GM23338 (cell line): ENCODE measurements around the gene ZNF224. TPM values are rescaled to one million over a fixed set of nuclear protein-coding genes. Genes with fewer than 3 reads are reported as not detected.

Experiments
- ATAC-seq: fragments of 200-7000 bp; cut with Tn5 transposase; 3 replicates; pipeline ENCODE4 v1.9.1; 2020
- DNase-seq: peaks from one replicate; pipeline ENCODE4 v3.0.0-alpha.2; 2015; ENCODE audit warnings: low spot score
- H2AFZ ChIP-seq: fragments of 200-600 bp; sonication (generic); 2 replicates; pipeline ENCODE4 v1.8.0; 2016; ENCODE audit warnings: antibody characterized with exemption, mild to moderate bottlenecking, moderate library complexity
- H3F3A ChIP-seq: fragments of 200-600 bp; sonication (generic); replicated peaks from 2 replicates; pipeline ENCODE4 v1.8.0; 2017; ENCODE audit warnings: antibody characterized with exemption, mixed run types, low read depth
- H3K27ac ChIP-seq: fragments of 200-600 bp; sonication (generic); 2 replicates; pipeline ENCODE4 v1.6.1; 2016; ENCODE audit warnings: low read depth
- H3K27me3 ChIP-seq: fragments of 200-600 bp; sonication (generic); 2 replicates; pipeline ENCODE4 v1.8.0; 2016; ENCODE audit warnings: mild to moderate bottlenecking, mixed run types, moderate library complexity; ENCODE audit not compliant: insufficient read depth
- H3K36me3 ChIP-seq: fragments of 200-600 bp; sonication (generic); 2 replicates; pipeline ENCODE4 v1.8.0; 2016; ENCODE audit warnings: mild to moderate bottlenecking; ENCODE audit not compliant: insufficient read depth
- H3K4me1 ChIP-seq: fragments of 200-600 bp; sonication (generic); 2 replicates; pipeline ENCODE4 v1.8.0; 2016; ENCODE audit warnings: mild to moderate bottlenecking, moderate library complexity; ENCODE audit not compliant: insufficient read depth
- H3K4me2 ChIP-seq: fragments of 200-600 bp; sonication (generic); 2 replicates; pipeline ENCODE4 v1.7.1; 2017; ENCODE audit warnings: mixed run types
- H3K4me3 ChIP-seq: fragments of 200-600 bp; sonication (generic); 2 replicates; pipeline ENCODE4 v1.6.1; 2016; ENCODE audit warnings: mixed run types
- H3K79me2 ChIP-seq: fragments of 200-600 bp; sonication (generic); replicated peaks from 2 replicates; pipeline ENCODE4 v1.8.0; 2017; ENCODE audit warnings: mild to moderate bottlenecking; ENCODE audit not compliant: insufficient read depth
- H3K9me2 ChIP-seq: fragments of 200-600 bp; sonication (generic); 2 replicates; pipeline ENCODE4 v1.8.0; 2017; ENCODE audit not compliant: insufficient read depth
- H4K20me1 ChIP-seq: fragments of 200-600 bp; sonication (generic); replicated peaks from 2 replicates; pipeline ENCODE4 v1.8.0; 2017; ENCODE audit warnings: mild to moderate bottlenecking; ENCODE audit not compliant: insufficient read depth
- H3K27ac Mint-ChIP-seq: 2 replicates; pipeline ENCODE4 v1.8.0; 2020; ENCODE audit warnings: inconsistent platforms, mild to moderate bottlenecking, moderate library complexity, mixed read lengths
- H3K27me3 Mint-ChIP-seq: 3 replicates; pipeline ENCODE4 v1.8.0; 2022; ENCODE audit warnings: low read depth, mild to moderate bottlenecking, moderate library complexity, mixed read lengths, inconsistent platforms; ENCODE audit not compliant: insufficient read depth, poor library complexity
- H3K36me3 Mint-ChIP-seq: 3 replicates; pipeline ENCODE4 v1.8.0; 2021; ENCODE audit warnings: low read depth, mild to moderate bottlenecking, inconsistent platforms, moderate library complexity, mixed read lengths
- H3K4me1 Mint-ChIP-seq: 3 replicates; pipeline ENCODE4 v1.8.0; 2020; ENCODE audit warnings: mild to moderate bottlenecking, inconsistent platforms, mixed read lengths
- H3K4me3 Mint-ChIP-seq: 3 replicates; pipeline ENCODE4 v1.8.0; 2021; ENCODE audit warnings: moderate library complexity, mild to moderate bottlenecking, inconsistent platforms, mixed read lengths
- H3K9me3 Mint-ChIP-seq: 3 replicates; pipeline ENCODE4 v1.8.0; 2020; ENCODE audit warnings: moderate library complexity, mild to moderate bottlenecking, inconsistent platforms, mixed read lengths
- CREB1 ChIP-seq: fragments of 250-450 bp; sonication (Bioruptor Pico); IDR thresholded peaks from 2 replicates; pipeline ENCODE4 v1.5.0; 2020; ENCODE audit warnings: low read depth, mild to moderate bottlenecking, moderate library complexity
- CTCF ChIP-seq, 2 experiments: fragments of 200-600 bp in 1 of 2; sonication (generic) in 1 of 2; conservative IDR thresholded peaks; 2 replicates each; pipeline versions ENCODE4 v1.5.1 to v1.6.1; 2016 to 2017; ENCODE audit warnings: antibody characterized with exemption in 2 of 2, low read depth in 2 of 2, mild to moderate bottlenecking in 2 of 2, moderate library complexity in 1 of 2
- EZH2 ChIP-seq: fragments of 200-600 bp; sonication (generic); IDR thresholded peaks from one replicate; pipeline ENCODE4 v1.8.0; 2017; ENCODE audit warnings: antibody characterized with exemption, mild to moderate bottlenecking, low read depth; ENCODE audit not compliant: unreplicated experiment
- EZH2phosphoT487 ChIP-seq: fragments of 200-600 bp; sonication (generic); IDR thresholded peaks from one replicate; pipeline ENCODE4 v1.8.1; 2018; ENCODE audit warnings: antibody characterized with exemption; ENCODE audit not compliant: unreplicated experiment
- JUNB ChIP-seq: IDR thresholded peaks from one replicate; pipeline ENCODE4 v1.6.1; 2016; ENCODE audit warnings: antibody characterized with exemption; ENCODE audit not compliant: unreplicated experiment
- POLR2AphosphoS5 ChIP-seq: IDR thresholded peaks from 2 replicates; pipeline ENCODE4 v1.6.1; 2016; ENCODE audit warnings: antibody characterized with exemption, low read depth
- STAT1 ChIP-seq: IDR thresholded peaks from one replicate; pipeline ENCODE4 v1.6.1; 2016; ENCODE audit warnings: antibody characterized with exemption; ENCODE audit not compliant: unreplicated experiment
- ZNF114 ChIP-seq: fragments of 250-450 bp; sonication (Bioruptor Pico); IDR thresholded peaks from 2 replicates; pipeline ENCODE4 v1.5.0; 2020; ENCODE audit warnings: mild to moderate bottlenecking, moderate library complexity
- ZNF331 ChIP-seq: fragments of 250-450 bp; sonication (Bioruptor Pico); IDR thresholded peaks from 2 replicates; pipeline ENCODE4 v1.5.0; 2020; ENCODE audit warnings: low read depth, mild to moderate bottlenecking, moderate library complexity
- polyA plus RNA-seq: library from polyadenylated mRNA; unstranded; fragments of >200 nt; fragmentation: Nextera tagmentation; extraction: Ambion mirVana; gene quantifications from 2 replicates; pipeline ENCODE4 v1.2.1, GENCODE V29; 2016
- total RNA-seq: library from RNA; depleted of rRNA; stranded (reverse); fragments of >200 nt; shearing (Covaris generic); gene quantifications from 2 replicates; pipeline ENCODE4 v1.2.3, GENCODE V29; 2014
- TF ChIP-seq, protein P1 (sequence below): fragments of 250-450 bp; sonication (Bioruptor Pico); IDR thresholded peaks from 2 replicates; pipeline ENCODE4 v1.5.0; 2020; ENCODE audit warnings: mild to moderate bottlenecking, moderate library complexity
- TF ChIP-seq, protein P2 (sequence below): IDR thresholded peaks from one replicate; pipeline ENCODE4 v1.6.1; 2018; ENCODE audit warnings: antibody characterized with exemption; ENCODE audit not compliant: unreplicated experiment

ZNF224 gene
- total and polyA plus RNA-seq, 2 experiments from 2014 or later = 9.4 to 16.5 TPM

GRCh38 chr19:44050740-44051649, 43.2 kb upstream of the ZNF224 start:
- peak overlapping the region; percentile 39 for H2AFZ ChIP-seq
- Mint-ChIP-seq H3K27me3 (peaks cover 7% of the 10 kb centered on the region), H3K4me3 (peak overlapping the region; percentile 98), H3K4me1 (peaks cover 7% of the 10 kb centered on the region; the same call in 2 of the 3 replicates), H3K36me3 (peaks cover 14% of the 10 kb centered on the region), H3K27ac (peak overlapping the region; percentile 79), H3K9me3 (peaks cover 2% of the 10 kb centered on the region; the same call in 1 of the 3 replicates)
- peak; percentile 77 for DNase-seq
- H3K27me3 ChIP-seq = no peaks in the 10 kb centered on the region; the same call in 1 of the 2 replicates
- peak; percentile 81 for ATAC-seq
- peak overlapping the region; percentile 76 for H3K4me2 ChIP-seq
- no peaks in the 10 kb centered on the region for H3F3A ChIP-seq
- H3K36me3 ChIP-seq = no peaks in the 10 kb centered on the region
- H3K9me2 ChIP-seq = no peaks in the 10 kb centered on the region
- TF ChIP-seq EZH2 (no peak), POLR2AphosphoS5 (no peak), JUNB (no peak), STAT1 (no peak), CREB1 (CRISPR knock-in tag) (no peak), ZNF331 (no peak), EZH2phosphoT487 (no peak), CTCF (conservative IDR thresholded peaks at IDR 0.05; ENCODE audit: low read depth in 2 of 2) (no peak), ZNF114 (no peak)
- TF ChIP-seq, protein P1, sequence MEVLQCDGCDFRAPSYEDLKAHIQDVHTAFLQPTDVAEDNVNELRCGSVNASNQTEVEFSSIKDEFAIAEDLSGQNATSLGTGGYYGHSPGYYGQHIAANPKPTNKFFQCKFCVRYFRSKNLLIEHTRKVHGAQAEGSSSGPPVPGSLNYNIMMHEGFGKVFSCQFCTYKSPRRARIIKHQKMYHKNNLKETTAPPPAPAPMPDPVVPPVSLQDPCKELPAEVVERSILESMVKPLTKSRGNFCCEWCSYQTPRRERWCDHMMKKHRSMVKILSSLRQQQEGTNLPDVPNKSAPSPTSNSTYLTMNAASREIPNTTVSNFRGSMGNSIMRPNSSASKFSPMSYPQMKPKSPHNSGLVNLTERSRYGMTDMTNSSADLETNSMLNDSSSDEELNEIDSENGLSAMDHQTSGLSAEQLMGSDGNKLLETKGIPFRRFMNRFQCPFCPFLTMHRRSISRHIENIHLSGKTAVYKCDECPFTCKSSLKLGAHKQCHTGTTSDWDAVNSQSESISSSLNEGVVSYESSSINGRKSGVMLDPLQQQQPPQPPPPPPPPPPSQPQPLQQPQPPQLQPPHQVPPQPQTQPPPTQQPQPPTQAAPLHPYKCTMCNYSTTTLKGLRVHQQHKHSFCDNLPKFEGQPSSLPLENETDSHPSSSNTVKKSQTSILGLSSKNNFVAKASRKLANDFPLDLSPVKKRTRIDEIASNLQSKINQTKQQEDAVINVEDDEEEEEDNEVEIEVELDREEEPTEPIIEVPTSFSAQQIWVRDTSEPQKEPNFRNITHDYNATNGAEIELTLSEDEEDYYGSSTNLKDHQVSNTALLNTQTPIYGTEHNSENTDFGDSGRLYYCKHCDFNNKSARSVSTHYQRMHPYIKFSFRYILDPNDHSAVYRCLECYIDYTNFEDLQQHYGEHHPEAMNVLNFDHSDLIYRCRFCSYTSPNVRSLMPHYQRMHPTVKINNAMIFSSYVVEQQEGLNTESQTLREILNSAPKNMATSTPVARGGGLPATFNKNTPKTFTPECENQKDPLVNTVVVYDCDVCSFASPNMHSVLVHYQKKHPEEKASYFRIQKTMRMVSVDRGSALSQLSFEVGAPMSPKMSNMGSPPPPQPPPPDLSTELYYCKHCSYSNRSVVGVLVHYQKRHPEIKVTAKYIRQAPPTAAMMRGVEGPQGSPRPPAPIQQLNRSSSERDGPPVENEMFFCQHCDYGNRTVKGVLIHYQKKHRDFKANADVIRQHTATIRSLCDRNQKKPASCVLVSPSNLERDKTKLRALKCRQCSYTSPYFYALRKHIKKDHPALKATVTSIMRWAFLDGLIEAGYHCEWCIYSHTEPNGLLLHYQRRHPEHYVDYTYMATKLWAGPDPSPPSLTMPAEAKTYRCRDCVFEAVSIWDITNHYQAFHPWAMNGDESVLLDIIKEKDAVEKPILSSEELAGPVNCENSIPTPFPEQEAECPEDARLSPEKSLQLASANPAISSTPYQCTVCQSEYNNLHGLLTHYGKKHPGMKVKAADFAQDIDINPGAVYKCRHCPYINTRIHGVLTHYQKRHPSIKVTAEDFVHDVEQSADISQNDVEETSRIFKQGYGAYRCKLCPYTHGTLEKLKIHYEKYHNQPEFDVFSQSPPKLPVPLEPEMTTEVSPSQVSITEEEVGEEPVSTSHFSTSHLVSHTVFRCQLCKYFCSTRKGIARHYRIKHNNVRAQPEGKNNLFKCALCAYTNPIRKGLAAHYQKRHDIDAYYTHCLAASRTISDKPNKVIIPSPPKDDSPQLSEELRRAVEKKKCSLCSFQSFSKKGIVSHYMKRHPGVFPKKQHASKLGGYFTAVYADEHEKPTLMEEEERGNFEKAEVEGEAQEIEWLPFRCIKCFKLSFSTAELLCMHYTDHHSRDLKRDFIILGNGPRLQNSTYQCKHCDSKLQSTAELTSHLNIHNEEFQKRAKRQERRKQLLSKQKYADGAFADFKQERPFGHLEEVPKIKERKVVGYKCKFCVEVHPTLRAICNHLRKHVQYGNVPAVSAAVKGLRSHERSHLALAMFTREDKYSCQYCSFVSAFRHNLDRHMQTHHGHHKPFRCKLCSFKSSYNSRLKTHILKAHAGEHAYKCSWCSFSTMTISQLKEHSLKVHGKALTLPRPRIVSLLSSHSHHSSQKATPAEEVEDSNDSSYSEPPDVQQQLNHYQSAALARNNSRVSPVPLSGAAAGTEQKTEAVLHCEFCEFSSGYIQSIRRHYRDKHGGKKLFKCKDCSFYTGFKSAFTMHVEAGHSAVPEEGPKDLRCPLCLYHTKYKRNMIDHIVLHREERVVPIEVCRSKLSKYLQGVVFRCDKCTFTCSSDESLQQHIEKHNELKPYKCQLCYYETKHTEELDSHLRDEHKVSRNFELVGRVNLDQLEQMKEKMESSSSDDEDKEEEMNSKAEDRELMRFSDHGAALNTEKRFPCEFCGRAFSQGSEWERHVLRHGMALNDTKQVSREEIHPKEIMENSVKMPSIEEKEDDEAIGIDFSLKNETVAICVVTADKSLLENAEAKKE (CRISPR knock-in tag) = no peak
- TF ChIP-seq, protein P2, sequence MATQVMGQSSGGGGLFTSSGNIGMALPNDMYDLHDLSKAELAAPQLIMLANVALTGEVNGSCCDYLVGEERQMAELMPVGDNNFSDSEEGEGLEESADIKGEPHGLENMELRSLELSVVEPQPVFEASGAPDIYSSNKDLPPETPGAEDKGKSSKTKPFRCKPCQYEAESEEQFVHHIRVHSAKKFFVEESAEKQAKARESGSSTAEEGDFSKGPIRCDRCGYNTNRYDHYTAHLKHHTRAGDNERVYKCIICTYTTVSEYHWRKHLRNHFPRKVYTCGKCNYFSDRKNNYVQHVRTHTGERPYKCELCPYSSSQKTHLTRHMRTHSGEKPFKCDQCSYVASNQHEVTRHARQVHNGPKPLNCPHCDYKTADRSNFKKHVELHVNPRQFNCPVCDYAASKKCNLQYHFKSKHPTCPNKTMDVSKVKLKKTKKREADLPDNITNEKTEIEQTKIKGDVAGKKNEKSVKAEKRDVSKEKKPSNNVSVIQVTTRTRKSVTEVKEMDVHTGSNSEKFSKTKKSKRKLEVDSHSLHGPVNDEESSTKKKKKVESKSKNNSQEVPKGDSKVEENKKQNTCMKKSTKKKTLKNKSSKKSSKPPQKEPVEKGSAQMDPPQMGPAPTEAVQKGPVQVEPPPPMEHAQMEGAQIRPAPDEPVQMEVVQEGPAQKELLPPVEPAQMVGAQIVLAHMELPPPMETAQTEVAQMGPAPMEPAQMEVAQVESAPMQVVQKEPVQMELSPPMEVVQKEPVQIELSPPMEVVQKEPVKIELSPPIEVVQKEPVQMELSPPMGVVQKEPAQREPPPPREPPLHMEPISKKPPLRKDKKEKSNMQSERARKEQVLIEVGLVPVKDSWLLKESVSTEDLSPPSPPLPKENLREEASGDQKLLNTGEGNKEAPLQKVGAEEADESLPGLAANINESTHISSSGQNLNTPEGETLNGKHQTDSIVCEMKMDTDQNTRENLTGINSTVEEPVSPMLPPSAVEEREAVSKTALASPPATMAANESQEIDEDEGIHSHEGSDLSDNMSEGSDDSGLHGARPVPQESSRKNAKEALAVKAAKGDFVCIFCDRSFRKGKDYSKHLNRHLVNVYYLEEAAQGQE = no peak
- H3K4me3 ChIP-seq = peak overlapping the region; percentile 56
- H3K79me2 ChIP-seq = peaks cover 7% of the 10 kb centered on the region
- no peaks in the 10 kb centered on the region for H4K20me1 ChIP-seq
- peak overlapping the region; percentile 78; the same call in 1 of the 2 replicates for H3K27ac ChIP-seq
- H3K4me1 ChIP-seq = no peaks in the 10 kb centered on the region
